ENCODE data around the gene GZMM.

- TF ChIP-seq CTCF (IDR thresholded peaks at IDR 0.05), result no peak
- TF ChIP-seq POLR2AphosphoS5 (IDR thresholded peaks at IDR 0.05), result no peak
- no peak for TF ChIP-seq POLR2A (IDR thresholded peaks at IDR 0.05; ENCODE audit: low read depth)
These were observed 41.8 kb downstream of the GZMM start for GRCh38 chr19:585551-586110.
